MCF 10A (cell line): Measurements from ENCODE around the gene NELFA. TPM values are rescaled to one million over a fixed set of nuclear protein-coding genes. Genes with fewer than 3 reads are reported as not detected.

Experiments
- Bru-seq: library from RNA; stranded (reverse); fragments of 400-500 nt; gene quantifications from one replicate; lab custom pipeline; 2021; lab: Mats Ljungman, UMichigan
- BruChase-seq, 2 experiments: library from RNA; stranded (reverse); fragments of 400-500 nt; gene quantifications; one replicate each; lab custom pipeline; 2021; lab: Mats Ljungman, UMichigan
- BruUV-seq: library from RNA; stranded (reverse); fragments of 400-500 nt; replicated peaks from 2 replicates; lab custom pipeline; 2021; lab: Mats Ljungman, UMichigan
- CTCF ChIA-PET: fragments of 300-600 bp; sonication (Branson Sonifier 250); formaldehyde crosslinking; extraction: SDS; loops from one replicate; lab custom pipeline; 2021; ENCODE audit warnings: antibody characterized with exemption, inconsistent platforms; lab: Yijun Ruan, JAX
- POLR2A ChIA-PET: fragments of 300-600, 350-650 bp; sonication (Branson Sonifier 250); formaldehyde crosslinking; extraction: SDS; loops from one replicate; lab custom pipeline; 2020; ENCODE audit warnings: antibody characterized with exemption, inconsistent platforms; lab: Yijun Ruan, JAX
- DNase-seq: peaks from one replicate; pipeline ENCODE4 v3.0.0-alpha.2; 2018; ENCODE audit not compliant: unreplicated experiment
- H3K27ac Mint-ChIP-seq: one replicate; pipeline ENCODE4 v1.8.0; 2022; ENCODE audit warnings: mild to moderate bottlenecking, low read depth, mixed read lengths; ENCODE audit not compliant: unreplicated experiment
- H3K27me3 Mint-ChIP-seq: one replicate; pipeline ENCODE4 v1.8.0; 2022; ENCODE audit warnings: mixed read lengths; ENCODE audit not compliant: insufficient read depth, unreplicated experiment
- H3K36me3 Mint-ChIP-seq: one replicate; pipeline ENCODE4 v1.8.0; 2022; ENCODE audit warnings: mild to moderate bottlenecking, moderate library complexity, mixed read lengths; ENCODE audit not compliant: insufficient read depth, unreplicated experiment
- H3K4me1 Mint-ChIP-seq: one replicate; pipeline ENCODE4 v1.8.0; 2022; ENCODE audit warnings: mixed read lengths; ENCODE audit not compliant: insufficient read depth, unreplicated experiment
- H3K4me3 Mint-ChIP-seq: one replicate; pipeline ENCODE4 v1.8.0; 2022; ENCODE audit warnings: mild to moderate bottlenecking, moderate library complexity, mixed read lengths; ENCODE audit not compliant: unreplicated experiment
- H3K9me3 Mint-ChIP-seq: one replicate; pipeline ENCODE4 v1.8.0; 2022; ENCODE audit warnings: mixed read lengths; ENCODE audit not compliant: unreplicated experiment
- CTCF ChIP-seq: fragments of 200-600 bp; IDR thresholded peaks from one replicate; pipeline ENCODE4 v1.8.0; 2022; ENCODE audit warnings: antibody characterized with exemption, mild to moderate bottlenecking; ENCODE audit not compliant: unreplicated experiment
- intact Hi-C: fragments of 100-400 bp; cut with micrococcal nuclease; formaldehyde crosslinking; loops from 2 replicates; pipeline ENCODE4 v1.14.1; 2022
- long read RNA-seq: library from polyadenylated mRNA; stranded (forward); transcript quantifications from one replicate; pipeline ENCODE4 v2.0.0, GENCODE V29; 2022
- total RNA-seq: library from RNA; stranded (reverse); gene quantifications from 2 replicates; pipeline ENCODE4 v1.2.3, GENCODE V29; 2022

Gene NELFA
- total RNA-seq (30.1 and 36.2 TPM in 2 replicates), Bru-seq, nascent RNA (percentile 66 among the genes with signal in this experiment), BruChase-seq, experiment 1, labeled RNA remaining after a 6-hour chase (percentile 80 among the genes with signal in this experiment), BruChase-seq, experiment 2, labeled RNA remaining after a 2-hour chase (percentile 81 among the genes with signal in this experiment)
- long read RNA-seq, transcript NELFA-202 (11 exons, 3,343 nt), result major isoform, 41 of 69 reads
- long read RNA-seq, partial matches to known transcripts, result 6 of 69 reads
- long read RNA-seq, other reads (novel, unspliced or antisense), result 21 of 69 reads

- BruUV-seq, result no TSS peak
- Mint-ChIP-seq H3K27ac (peak within 1 kb of the TSS; percentile 90), H3K36me3 (peaks cover 5% of the 10 kb centered on the region), H3K4me3 (peak within 1 kb of the TSS; percentile 80), H3K27me3 (no peaks in the 10 kb centered on the region), H3K9me3 (no peaks in the 10 kb centered on the region), H3K4me1 (peaks cover 18% of the 10 kb centered on the region)
- intact Hi-C loops, result loop anchor here (1.0 kb wide), 1 partner anchor 177 kb away; no protein-coding TSS in a partner anchor
- TF ChIP-seq CTCF, result no peak
- DNase-seq, result peak; percentile 96
- ChIA-PET POLR2A (interaction anchor here (0.7 to 2.1 kb wide), 12 partner anchors 9 to 460 kb away, joined by 3 to 10 read pairs (median 3); partner anchors contain the start of genes RNF4, TACC3 and TMEM129), CTCF (interaction anchor here (0.5 to 0.6 kb wide), 2 partner anchors 93 to 531 kb away, joined by 3 read pairs; no protein-coding TSS in a partner anchor)
Measured at GRCh38 chr4:2008921-2009650, at the start of gene NELFA. Gene NELFA, minus strand, starts transcription at chr4:2008974. Its CDS starts 15 bp downstream, at chr4:2008959.

GRCh38 chr4:2057382-2058065 lies 48.8 kb upstream of the NELFA start:
- no TSS peak for BruUV-seq
- peak overlapping the region; percentile 55 for H3K4me3 Mint-ChIP-seq
- no peaks in the 10 kb centered on the region for H3K36me3 Mint-ChIP-seq
- H3K27ac Mint-ChIP-seq, result no peak overlapping the region
- H3K9me3 Mint-ChIP-seq, result no peaks in the 10 kb centered on the region
- H3K4me1 Mint-ChIP-seq, result no peaks in the 10 kb centered on the region
- H3K27me3 Mint-ChIP-seq, result peaks cover 22% of the 10 kb centered on the region
- TF ChIP-seq CTCF, result no peak
- ChIA-PET CTCF (no interaction called here), POLR2A (no interaction called here)
- intact Hi-C loops, result no loop called here
- no peak for DNase-seq

GRCh38 chr4:2054217-2054616 lies 45.4 kb upstream of the NELFA start:
- ChIA-PET CTCF (no interaction called here), POLR2A (interaction anchor here (1.5 kb wide), 1 partner anchor 9 kb away, joined by 3 read pairs; no protein-coding TSS in a partner anchor)
- Mint-ChIP-seq H3K9me3 (no peaks in the 10 kb centered on the region), H3K27ac (no peak overlapping the region), H3K4me3 (no peak overlapping the region), H3K4me1 (no peaks in the 10 kb centered on the region), H3K36me3 (no peaks in the 10 kb centered on the region), H3K27me3 (peaks cover 22% of the 10 kb centered on the region)
- no peak for DNase-seq
- no peak for TF ChIP-seq CTCF
- BruUV-seq, result no TSS peak
- intact Hi-C loops, result no loop called here
